ENCODE measurements around the gene CFAP97.

DNA sequence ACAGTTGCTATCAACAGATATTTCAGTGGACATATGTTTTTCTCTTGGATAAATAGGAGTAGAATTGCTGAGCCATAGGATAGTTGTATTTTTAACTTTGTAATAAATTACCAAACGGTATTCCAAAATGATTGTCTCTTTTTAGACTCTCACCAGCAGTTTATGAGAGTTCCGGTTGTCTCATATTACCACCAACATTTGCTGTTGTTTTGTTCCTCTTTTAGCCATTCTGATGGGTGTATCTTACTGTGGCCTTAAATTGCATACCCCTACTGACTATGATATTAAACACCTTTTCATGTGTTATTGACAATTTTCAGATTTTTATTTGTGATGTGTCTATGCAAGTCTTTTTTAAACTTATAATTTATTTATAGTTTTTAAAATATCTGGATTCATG is 45.3 kb upstream of the CFAP97 start:
- TF ChIP-seq, protein P1, sequence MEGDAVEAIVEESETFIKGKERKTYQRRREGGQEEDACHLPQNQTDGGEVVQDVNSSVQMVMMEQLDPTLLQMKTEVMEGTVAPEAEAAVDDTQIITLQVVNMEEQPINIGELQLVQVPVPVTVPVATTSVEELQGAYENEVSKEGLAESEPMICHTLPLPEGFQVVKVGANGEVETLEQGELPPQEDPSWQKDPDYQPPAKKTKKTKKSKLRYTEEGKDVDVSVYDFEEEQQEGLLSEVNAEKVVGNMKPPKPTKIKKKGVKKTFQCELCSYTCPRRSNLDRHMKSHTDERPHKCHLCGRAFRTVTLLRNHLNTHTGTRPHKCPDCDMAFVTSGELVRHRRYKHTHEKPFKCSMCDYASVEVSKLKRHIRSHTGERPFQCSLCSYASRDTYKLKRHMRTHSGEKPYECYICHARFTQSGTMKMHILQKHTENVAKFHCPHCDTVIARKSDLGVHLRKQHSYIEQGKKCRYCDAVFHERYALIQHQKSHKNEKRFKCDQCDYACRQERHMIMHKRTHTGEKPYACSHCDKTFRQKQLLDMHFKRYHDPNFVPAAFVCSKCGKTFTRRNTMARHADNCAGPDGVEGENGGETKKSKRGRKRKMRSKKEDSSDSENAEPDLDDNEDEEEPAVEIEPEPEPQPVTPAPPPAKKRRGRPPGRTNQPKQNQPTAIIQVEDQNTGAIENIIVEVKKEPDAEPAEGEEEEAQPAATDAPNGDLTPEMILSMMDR (conservative IDR thresholded peaks at IDR 0.05 in 1 of 2, IDR thresholded peaks at IDR 0.05 in 1 of 2; ENCODE audit: extremely low read depth in 1 of 2, insufficient read depth in 1 of 2, low read depth in 1 of 2, low read length in 2 of 2): no peak
- TF ChIP-seq EZH2 (IDR thresholded peaks at IDR 0.05; ENCODE audit: borderline replicate concordance, low read length): no peak
